Breast epithelium (tissue), 3 donors: ENCODE data around the gene AQR.

Experiments used
- POLR2A ChIP-seq: fragments of 450-650 bp; IDR thresholded peaks from one replicate; pipeline ENCODE4 v1.6.1; 2016; ENCODE audit warnings: antibody characterized with exemption, mild to moderate bottlenecking, moderate library complexity
- POLR2AphosphoS5 ChIP-seq, 3 donors: sonication (generic); formaldehyde crosslinking; IDR thresholded peaks; one replicate each; pipeline ENCODE4 v1.6.1; 2017; ENCODE audit warnings: antibody characterized with exemption in 3 of 3
- TF ChIP-seq, protein P1 (sequence below), 3 donors: fragments of 450-650 bp; IDR thresholded peaks; one replicate each; pipeline ENCODE4 v1.5.1; 2016 to 2017; ENCODE audit warnings: antibody characterized with exemption in 3 of 3, mild to moderate bottlenecking in 3 of 3, moderate library complexity in 3 of 3

DNA sequence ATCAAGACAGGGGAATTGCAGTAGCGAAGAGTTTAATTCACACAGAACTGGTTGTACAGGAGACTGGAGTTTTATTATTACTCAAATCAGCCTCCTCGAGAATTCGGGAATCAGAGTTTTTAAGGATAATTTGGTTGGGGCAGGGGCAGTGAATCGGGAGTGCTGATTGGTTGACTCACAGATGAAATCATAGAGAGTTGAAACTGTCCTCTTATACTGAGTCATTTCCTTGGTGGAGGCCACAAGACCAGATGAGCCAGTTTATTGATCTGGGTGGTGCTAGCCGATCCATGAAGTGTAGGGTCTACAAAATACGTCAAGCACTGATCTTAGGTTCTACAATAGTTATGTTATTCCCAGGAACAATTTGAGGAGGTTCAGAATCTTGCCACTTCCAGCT is 23.9 kb upstream of the AQR start:
- TF ChIP-seq, protein P1, sequence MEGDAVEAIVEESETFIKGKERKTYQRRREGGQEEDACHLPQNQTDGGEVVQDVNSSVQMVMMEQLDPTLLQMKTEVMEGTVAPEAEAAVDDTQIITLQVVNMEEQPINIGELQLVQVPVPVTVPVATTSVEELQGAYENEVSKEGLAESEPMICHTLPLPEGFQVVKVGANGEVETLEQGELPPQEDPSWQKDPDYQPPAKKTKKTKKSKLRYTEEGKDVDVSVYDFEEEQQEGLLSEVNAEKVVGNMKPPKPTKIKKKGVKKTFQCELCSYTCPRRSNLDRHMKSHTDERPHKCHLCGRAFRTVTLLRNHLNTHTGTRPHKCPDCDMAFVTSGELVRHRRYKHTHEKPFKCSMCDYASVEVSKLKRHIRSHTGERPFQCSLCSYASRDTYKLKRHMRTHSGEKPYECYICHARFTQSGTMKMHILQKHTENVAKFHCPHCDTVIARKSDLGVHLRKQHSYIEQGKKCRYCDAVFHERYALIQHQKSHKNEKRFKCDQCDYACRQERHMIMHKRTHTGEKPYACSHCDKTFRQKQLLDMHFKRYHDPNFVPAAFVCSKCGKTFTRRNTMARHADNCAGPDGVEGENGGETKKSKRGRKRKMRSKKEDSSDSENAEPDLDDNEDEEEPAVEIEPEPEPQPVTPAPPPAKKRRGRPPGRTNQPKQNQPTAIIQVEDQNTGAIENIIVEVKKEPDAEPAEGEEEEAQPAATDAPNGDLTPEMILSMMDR (IDR thresholded peaks at IDR 0.05) = no peak
- TF ChIP-seq POLR2AphosphoS5 (IDR thresholded peaks at IDR 0.05) (no peak), POLR2A (no peak)
